ENCODE measurements around the gene CD300LB.

DNA sequence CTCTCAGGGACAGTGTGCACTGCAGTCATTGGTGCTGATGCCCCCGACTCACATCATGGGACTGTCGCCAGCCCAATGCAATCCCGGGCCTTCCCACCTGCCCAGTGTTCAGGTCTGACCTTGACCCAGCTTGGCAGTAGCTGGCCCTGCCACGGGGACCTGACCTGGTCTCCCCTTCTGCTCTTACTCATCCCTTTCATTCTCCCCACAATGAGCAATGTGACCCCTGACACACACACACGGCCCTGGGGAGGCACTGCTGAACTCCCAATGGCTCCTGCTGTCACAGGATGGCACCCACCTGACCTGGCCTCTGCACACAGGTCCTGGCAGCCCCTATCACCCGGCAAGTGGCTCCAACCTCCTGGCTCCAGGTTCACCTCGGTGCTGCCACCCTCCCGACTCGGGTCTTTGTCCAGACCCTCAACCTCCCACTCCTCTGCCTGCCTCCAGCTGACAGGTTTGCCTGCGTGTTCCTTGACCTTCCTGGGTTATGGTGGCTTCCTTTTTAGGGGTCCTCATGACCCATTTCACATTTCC, 8.1 kb upstream of the CD300LB start:
- no peak for TF ChIP-seq POLR2A (IDR thresholded peaks at IDR 0.05)
- TF ChIP-seq CTCF (IDR thresholded peaks at IDR 0.05): no peak

Data from body of pancreas (tissue), 4 donors.